GM18951 (cell line): ENCODE data around the gene C1QC.

Experiments
- POLR2A ChIP-seq: IDR thresholded peaks from 4 replicates; pipeline ENCODE4 v1.6.1; 2011; ENCODE audit warnings: mild to moderate bottlenecking; ENCODE audit not compliant: insufficient read length, insufficient read depth; ENCODE audit errors: extremely low read depth
- in situ Hi-C: fragments of 300-500 bp; cut with MboI; formaldehyde crosslinking; loops from one replicate; pipeline ENCODE4 v1.12.0; 2022; ENCODE audit warnings: low sequenced_read_pairs, mixed read lengths, inconsistent platforms; ENCODE audit not compliant: unreplicated experiment

C1QC gene

DNA sequence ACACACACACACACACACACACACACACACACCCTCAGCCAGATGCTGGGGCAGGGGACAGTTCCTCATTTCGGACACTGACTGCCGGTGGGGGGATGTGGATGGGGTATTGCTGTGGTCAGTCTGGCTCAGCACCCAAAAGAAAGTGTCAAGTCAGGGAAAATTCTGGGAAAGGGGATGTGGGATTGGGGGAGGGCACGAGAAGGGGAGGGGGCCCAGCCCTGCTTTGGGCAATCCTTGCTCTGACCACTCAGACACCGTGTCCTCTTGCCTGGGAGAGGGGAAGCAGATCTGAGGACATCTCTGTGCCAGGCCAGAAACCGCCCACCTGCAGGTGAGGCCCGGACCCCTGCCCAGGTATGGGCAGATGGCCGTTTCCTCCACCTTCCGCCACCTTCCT lies at the start of gene C1QC:
Gene C1QC, plus strand, starts transcription at position 253 of the 400 bp plus-strand sequence. CDS start 391 bp downstream, outside the sequence.
- in situ Hi-C loops = loop anchor here (10.0 kb wide), 1 partner anchor 229 kb away; no protein-coding TSS in a partner anchor
- TF ChIP-seq POLR2A = no peak

DNA sequence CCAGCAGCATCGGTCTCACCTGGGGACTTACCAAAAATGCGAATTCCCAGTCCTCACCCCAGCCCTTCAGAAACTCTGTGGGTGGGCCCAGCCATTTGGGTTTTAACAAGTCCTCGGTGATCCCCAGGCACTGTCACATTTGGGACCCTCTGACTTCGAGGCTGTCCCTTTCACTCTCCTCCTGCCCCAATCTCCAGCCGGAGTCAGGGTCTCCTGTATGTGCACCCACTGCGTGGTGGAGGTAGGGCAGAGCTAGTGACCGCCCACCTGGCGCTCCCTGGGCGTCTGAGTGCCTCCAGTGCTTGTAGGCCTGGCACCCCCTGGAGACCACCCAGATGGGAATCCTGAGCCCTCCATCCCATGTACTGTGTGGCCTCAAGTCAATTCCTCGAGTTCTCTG lies 49.0 kb upstream of the C1QC start:
- in situ Hi-C loops = no loop called here
- TF ChIP-seq POLR2A = no peak

DNA sequence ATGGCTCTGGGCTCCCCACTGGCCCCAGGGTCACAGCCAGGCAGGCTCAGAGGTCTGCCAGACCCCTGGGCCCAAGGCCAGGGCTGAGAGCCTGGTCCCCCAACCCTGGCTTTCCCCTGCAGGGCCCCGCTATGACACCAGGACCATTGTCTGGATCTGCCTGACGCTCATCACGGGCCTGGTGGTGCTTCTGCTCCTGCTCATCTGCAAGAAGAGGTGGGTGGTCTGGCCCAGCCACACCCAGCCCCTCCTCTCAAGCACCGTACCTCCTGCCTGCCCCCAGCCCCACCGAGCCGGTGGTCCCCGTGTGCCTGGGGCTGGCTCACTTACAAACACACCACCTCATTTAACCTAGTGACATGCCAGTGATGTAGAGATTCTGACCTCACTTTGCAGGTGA lies 48.3 kb upstream of the C1QC start:
- in situ Hi-C loops = no loop called here
- no peak for TF ChIP-seq POLR2A

DNA sequence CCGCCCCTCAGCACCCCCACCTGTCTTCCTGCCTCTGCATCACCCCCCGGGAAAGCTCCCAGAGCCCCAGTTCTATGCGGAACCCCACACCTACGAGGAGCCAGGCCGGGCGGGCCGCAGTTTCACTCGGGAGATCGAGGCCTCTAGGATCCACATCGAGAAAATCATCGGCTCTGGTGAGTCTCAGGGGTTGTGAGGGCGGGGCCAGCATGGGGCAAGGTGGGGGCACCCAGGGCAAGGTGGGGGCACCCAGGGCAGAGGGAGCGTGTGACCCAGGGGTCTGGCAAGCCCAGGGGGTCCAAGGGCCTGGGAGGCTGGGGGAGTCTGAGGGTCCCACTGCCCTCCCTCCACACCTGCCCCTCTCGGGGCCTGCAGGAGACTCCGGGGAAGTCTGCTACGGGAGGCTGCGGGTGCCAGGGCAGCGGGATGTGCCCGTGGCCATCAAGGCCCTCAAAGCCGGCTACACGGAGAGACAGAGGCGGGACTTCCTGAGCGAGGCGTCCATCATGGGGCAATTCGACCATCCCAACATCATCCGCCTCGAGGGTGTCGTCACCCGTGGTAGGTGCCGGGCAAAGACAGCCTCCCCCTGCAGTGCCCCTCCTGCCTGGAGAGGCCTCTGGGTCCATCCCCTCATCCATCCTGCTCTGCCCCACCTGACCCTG lies 46.0 kb upstream of the C1QC start:
- in situ Hi-C loops = no loop called here
- no peak for TF ChIP-seq POLR2A

DNA sequence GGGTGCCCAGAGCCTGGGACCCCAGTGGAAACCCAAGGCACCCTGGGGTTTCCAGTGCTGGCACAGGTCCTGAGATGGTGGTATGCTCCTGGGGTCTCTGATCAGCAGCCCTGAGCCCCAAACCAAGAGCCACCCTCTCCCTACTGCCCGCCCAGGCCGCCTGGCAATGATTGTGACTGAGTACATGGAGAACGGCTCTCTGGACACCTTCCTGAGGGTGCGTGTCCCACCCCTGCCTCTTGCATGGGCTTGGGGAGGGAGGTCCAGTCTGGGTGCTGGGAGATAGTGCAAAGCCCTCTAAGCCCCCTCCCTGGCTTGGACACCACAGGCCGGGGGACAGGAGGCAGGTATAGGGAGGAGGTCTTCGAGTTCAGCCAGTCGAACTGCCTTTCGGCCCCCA lies 45.4 kb upstream of the C1QC start:
- in situ Hi-C loops = no loop called here
- TF ChIP-seq POLR2A = no peak

DNA sequence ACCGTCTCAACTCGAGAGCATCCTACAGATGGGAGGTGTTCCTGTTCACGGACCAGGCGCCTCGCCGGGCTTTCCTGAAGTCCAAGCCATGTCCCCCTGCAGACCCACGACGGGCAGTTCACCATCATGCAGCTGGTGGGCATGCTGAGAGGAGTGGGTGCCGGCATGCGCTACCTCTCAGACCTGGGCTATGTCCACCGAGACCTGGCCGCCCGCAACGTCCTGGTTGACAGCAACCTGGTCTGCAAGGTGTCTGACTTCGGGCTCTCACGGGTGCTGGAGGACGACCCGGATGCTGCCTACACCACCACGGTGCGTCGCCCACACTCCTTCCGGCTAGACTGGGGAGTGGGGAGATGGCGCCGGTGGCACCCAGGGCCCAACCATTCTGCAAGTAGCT lies 44.7 kb upstream of the C1QC start:
- in situ Hi-C loops = no loop called here

DNA sequence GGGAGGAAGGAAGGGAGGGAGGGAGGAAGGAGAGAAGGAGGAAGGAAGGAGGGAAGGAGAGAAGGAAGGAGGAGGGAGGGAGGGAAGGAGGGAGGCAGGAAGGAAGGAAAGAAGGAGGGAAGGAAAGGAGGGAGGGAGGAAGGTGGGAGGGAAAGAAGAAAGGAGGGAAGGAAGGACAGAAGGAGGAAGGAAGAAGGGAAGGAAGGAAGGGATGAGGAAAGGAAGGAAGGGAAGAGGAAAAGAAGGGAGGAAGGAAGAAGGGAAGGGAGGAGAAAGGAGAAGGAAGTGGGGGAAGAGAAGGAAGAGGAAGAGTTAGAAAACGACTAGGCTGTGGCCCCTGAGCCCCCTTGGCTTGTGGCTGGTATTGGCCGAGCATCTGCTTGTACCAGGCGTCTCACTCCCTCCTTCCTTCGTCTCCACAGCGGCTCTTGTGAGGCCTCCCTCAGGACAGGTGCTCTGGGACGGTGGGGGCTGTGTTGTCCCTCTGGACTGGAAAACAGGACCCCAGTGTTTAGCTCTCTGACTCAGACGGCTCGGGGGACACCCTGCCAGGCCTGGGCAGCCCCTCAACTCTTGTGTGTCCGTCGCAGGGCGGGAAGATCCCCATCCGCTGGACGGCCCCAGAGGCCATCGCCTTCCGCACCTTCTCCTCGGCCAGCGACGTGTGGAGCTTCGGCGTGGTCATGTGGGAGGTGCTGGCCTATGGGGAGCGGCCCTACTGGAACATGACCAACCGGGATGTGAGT lies 43.2 kb upstream of the C1QC start:
- TF ChIP-seq POLR2A = no peak
- in situ Hi-C loops = no loop called here

More for the DNA sequence above, 44.7 kb upstream of the C1QC start:
- TF ChIP-seq POLR2A = no peak

DNA sequence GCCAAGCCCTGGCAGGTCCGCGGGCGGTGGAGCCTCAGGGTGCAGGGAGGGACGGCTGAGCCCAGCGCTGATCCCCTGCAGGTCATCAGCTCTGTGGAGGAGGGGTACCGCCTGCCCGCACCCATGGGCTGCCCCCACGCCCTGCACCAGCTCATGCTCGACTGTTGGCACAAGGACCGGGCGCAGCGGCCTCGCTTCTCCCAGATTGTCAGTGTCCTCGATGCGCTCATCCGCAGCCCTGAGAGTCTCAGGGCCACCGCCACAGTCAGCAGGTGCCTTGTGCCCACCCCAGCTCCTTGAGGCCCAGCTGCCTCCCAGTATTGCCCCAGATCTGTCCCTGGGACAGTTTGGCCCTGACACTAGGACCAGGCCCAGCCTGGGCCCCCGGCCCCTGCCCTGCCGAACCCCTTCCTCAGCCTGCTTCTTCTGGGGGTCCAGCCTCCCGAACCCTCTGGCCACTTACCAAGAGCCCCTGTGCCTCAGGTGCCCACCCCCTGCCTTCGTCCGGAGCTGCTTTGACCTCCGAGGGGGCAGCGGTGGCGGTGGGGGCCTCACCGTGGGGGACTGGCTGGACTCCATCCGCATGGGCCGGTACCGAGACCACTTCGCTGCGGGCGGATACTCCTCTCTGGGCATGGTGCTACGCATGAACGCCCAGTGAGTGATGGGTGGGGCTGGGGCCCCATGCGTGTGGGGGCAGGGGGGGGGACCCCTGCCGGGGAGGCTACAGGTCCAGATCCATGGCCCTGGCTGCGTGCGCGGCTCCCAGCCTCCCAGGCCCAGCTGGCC lies 42.4 kb upstream of the C1QC start:
- in situ Hi-C loops = no loop called here
- no peak for TF ChIP-seq POLR2A

DNA sequence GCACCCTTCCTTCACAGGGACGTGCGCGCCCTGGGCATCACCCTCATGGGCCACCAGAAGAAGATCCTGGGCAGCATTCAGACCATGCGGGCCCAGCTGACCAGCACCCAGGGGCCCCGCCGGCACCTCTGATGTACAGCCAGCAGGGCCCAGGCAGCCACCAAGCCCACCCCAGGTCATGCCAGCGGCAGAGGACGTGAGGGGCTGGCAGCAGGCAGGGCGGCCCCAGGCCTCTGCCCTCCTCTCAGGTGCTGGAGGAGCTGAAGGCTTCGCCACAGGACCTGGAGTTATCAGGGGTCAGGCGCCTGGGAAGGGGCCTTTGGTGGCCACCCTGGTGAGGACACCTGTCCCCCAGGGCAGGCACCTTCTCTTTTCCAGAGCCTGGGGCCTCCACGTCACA lies 41.8 kb upstream of the C1QC start:
- TF ChIP-seq POLR2A = no peak
- in situ Hi-C loops = no loop called here

DNA sequence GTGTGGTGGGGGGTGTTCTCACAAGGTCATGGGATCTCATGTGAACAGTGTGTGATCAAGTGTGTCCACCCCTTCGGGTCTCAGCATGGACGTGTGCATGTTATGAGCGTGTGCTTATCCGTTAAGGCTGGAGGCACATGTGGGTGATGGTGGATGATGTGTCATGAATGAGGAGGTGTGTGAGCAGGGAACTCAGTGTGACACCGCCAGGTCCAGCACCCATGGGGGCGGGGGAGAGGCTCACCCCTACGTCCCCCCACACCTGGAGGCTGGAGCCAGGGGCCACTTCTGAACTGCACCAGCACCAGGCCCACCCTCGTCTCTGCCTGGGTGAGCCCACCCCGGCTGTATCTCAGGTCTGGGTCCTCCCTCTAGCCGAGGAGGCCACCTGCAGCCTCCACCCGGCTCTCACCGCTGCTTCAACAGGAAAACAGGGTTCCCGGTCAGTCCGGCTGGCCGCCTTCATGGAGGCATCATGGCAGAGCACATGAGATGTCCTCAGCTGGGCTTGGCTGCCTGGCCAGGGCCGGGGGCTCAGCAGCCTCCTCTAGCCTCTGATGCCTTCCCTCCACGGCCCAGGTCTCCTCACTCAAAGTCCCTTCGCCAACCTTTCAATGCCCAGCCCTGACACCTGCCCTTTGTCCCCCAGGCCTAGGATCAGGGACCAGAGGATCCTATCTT lies 41.2 kb upstream of the C1QC start:
- in situ Hi-C loops = no loop called here
- TF ChIP-seq POLR2A = no peak

DNA sequence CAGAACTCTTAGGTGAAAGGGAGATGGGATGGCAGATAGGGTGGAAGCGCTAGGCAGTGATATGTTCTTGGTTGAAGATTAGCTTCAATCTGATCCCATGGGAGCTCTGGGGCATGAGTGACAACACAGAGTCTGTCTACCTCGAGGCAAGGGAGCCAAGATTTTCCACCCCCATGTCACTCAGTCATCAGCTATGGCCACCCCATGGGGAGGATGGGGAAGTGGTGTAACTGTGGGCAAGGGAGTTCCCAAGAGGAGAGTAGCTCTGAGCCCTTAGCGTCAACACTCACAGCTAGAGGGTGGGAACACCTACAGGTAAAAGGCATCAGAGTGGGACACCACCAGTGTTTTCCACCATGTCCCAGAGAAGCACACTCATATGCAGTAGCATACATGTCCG lies 37.3 kb upstream of the C1QC start:
- in situ Hi-C loops = no loop called here
- TF ChIP-seq POLR2A = no peak

DNA sequence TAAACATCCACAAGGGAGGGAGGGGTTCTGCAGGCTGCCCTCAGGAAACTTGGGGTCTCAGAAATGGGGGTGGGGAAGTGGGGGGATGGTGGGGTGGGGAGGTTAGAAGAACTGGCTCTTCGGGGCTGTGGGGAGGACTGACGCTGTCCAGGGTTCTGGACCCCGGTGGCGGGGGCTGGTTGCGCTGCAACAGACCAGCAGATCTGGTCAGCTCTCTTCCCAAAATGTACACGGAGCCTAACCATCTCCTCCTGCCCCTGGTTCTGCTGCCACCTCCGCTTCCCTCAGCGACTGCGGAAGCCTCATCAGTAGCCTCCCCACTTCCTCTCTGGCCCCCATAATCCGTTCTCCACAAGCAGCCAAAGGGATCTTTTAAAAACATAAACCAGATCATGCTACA lies 36.3 kb upstream of the C1QC start:
- no peak for TF ChIP-seq POLR2A
- in situ Hi-C loops = no loop called here

DNA sequence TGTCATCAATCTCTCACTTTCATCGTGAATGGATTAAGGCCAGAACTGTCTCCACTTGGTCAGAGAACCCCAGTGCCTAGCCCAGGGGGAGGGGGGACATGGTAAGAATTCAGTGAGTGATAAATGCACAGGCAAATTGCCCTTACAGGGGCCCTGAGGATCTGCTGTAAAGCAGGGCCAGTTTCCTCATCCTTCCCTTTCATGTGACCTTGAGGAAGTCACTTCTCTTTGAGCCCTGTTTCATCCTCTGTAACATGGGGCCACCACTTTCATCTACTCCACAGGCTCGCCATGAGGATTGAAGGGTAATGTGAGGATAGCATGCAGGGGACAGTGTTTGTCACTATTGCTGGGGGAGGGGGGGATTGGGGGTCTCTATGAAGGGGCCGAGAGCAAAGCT lies 35.1 kb upstream of the C1QC start:
- in situ Hi-C loops = no loop called here

More for the DNA sequence above, 35.1 kb upstream of the C1QC start:
- TF ChIP-seq POLR2A = no peak
